ENCODE results near the gene LAMA1. TPM values are rescaled to one million over a fixed set of nuclear protein-coding genes. Genes with fewer than 3 reads are reported as not detected.

The LAMA1 gene
- total RNA-seq, 1 donor from 2014 or later: not detected

- intact Hi-C loops (cut with DNase I): no loop called here
- H3K9me3 ChIP-seq: no peaks in the 10 kb centered on the region
- no peak for DNase-seq (ENCODE audit: low spot score in 2 of 2)
These were observed 163.1 kb downstream of the LAMA1 start for GRCh38 chr18:6954501-6954900.

GRCh38 chr18:6951336-6952090 is 166.1 kb downstream of the LAMA1 start:
- H3K4me3 ChIP-seq: no peak overlapping the region
- H3K36me3 ChIP-seq: no peaks in the 10 kb centered on the region
- H3K4me1 ChIP-seq: no peaks in the 10 kb centered on the region
- H3K9me3 ChIP-seq: no peaks in the 10 kb centered on the region
- no peaks in the 10 kb centered on the region for H3K27me3 ChIP-seq
- no peak for DNase-seq (ENCODE audit: low spot score in 2 of 2)
- no peak overlapping the region for H3K27ac ChIP-seq
- TF ChIP-seq CTCF (IDR thresholded peaks at IDR 0.05): no peak
- intact Hi-C loops (cut with DNase I): no loop called here

More at GRCh38 chr18:6954501-6954900, 163.1 kb downstream of the LAMA1 start:
- no peak for TF ChIP-seq CTCF (IDR thresholded peaks at IDR 0.05)
- H3K27ac ChIP-seq: no peak overlapping the region
- no peaks in the 10 kb centered on the region for H3K4me1 ChIP-seq
- H3K27me3 ChIP-seq: no peaks in the 10 kb centered on the region
- H3K4me3 ChIP-seq: no peak overlapping the region
- no peaks in the 10 kb centered on the region for H3K36me3 ChIP-seq

- H3K9me3 ChIP-seq: no peaks in the 10 kb centered on the region
- no peak overlapping the region for H3K4me3 ChIP-seq
- no peaks in the 10 kb centered on the region for H3K27me3 ChIP-seq
- H3K4me1 ChIP-seq: no peaks in the 10 kb centered on the region
- DNase-seq (ENCODE audit: low spot score in 2 of 2): no peak
- H3K27ac ChIP-seq: no peak overlapping the region
- TF ChIP-seq CTCF (IDR thresholded peaks at IDR 0.05): no peak
- intact Hi-C loops (cut with DNase I): no loop called here
- H3K36me3 ChIP-seq: no peaks in the 10 kb centered on the region
These were observed 167.0 kb downstream of the LAMA1 start for GRCh38 chr18:6950641-6951040.

GRCh38 chr18:6949800-6950586 is 167.6 kb downstream of the LAMA1 start:
- intact Hi-C loops (cut with DNase I): no loop called here
- DNase-seq (ENCODE audit: low spot score in 2 of 2): no peak
- no peak for TF ChIP-seq CTCF (IDR thresholded peaks at IDR 0.05)
- H3K4me1 ChIP-seq: no peaks in the 10 kb centered on the region
- H3K27me3 ChIP-seq: no peaks in the 10 kb centered on the region
- no peak overlapping the region for H3K4me3 ChIP-seq
- H3K36me3 ChIP-seq: no peaks in the 10 kb centered on the region
- no peak overlapping the region for H3K27ac ChIP-seq
- H3K9me3 ChIP-seq: no peaks in the 10 kb centered on the region

- H3K27ac ChIP-seq: no peak overlapping the region
- no peak overlapping the region for H3K4me3 ChIP-seq
- no peaks in the 10 kb centered on the region for H3K27me3 ChIP-seq
- no peak for TF ChIP-seq CTCF (IDR thresholded peaks at IDR 0.05)
- no peaks in the 10 kb centered on the region for H3K36me3 ChIP-seq
- H3K4me1 ChIP-seq: no peaks in the 10 kb centered on the region
- no peaks in the 10 kb centered on the region for H3K9me3 ChIP-seq
- intact Hi-C loops (cut with DNase I): no loop called here
- DNase-seq (ENCODE audit: low spot score in 2 of 2): no peak
These were observed 169.1 kb downstream of the LAMA1 start for GRCh38 chr18:6948281-6949055.

Measured in ascending aorta (tissue), 2 donors.